Panc1 (cell line): ENCODE measurements around the gene RASGRP3. TPM values are rescaled to one million over a fixed set of nuclear protein-coding genes. Genes with fewer than 3 reads are reported as not detected.

Experiments
- ATAC-seq: fragments of 200-7000 bp; cut with Tn5 transposase; 2 replicates; pipeline ENCODE4 v1.9.1; 2020; ENCODE audit warnings: mild to moderate bottlenecking, moderate library complexity
- BruUV-seq: library from RNA; stranded (reverse); fragments of 400-500 nt; replicated peaks from 2 replicates; lab custom pipeline; 2021; lab: Mats Ljungman, UMichigan
- CTCF ChIA-PET: fragments of 300-600 bp; sonication (Branson Sonifier 250); formaldehyde crosslinking; loops from one replicate; lab custom pipeline; 2022; ENCODE audit warnings: antibody characterized with exemption; lab: Charles Lee
- POLR2A ChIA-PET: fragments of 300-600 bp; sonication (Branson Sonifier 250); formaldehyde crosslinking; loops from one replicate; lab custom pipeline; 2022; ENCODE audit warnings: antibody characterized with exemption; lab: Charles Lee
- DNase-seq: peaks from one replicate; pipeline ENCODE4 v3.0.0-alpha.2; 2010; ENCODE audit warnings: low read depth, low spot score
- H3K27ac ChIP-seq: 2 replicates; pipeline ENCODE4 v1.5.1; 2011; ENCODE audit warnings: mild to moderate bottlenecking, low read length, inconsistent platforms
- H3K27me3 ChIP-seq: fragments of 200-500 bp; sonication (Bioruptor generic); 2 replicates; pipeline ENCODE4 v1.6.0; 2014; ENCODE audit warnings: low read length, inconsistent platforms; ENCODE audit not compliant: control insufficient read depth, insufficient read depth
- H3K36me3 ChIP-seq: fragments of 200-500 bp; sonication (Bioruptor generic); 2 replicates; pipeline ENCODE4 v1.5.1; 2014; ENCODE audit warnings: inconsistent platforms, mild to moderate bottlenecking, low read length, moderate library complexity; ENCODE audit not compliant: control insufficient read depth, insufficient read depth
- H3K4me1 ChIP-seq: 2 replicates; pipeline ENCODE4 v1.5.1; 2011; ENCODE audit warnings: inconsistent platforms, mild to moderate bottlenecking, low read length, moderate library complexity; ENCODE audit not compliant: control insufficient read depth, insufficient read depth
- H3K4me3 ChIP-seq, 2 experiments: 2 replicates each; pipeline ENCODE4 v1.5.1; 2011 to 2012; ENCODE audit warnings: low read depth in 2 of 2, low read length in 2 of 2, mild to moderate bottlenecking in 2 of 2, inconsistent platforms in 1 of 2, moderate library complexity in 1 of 2
- H3K9me3 ChIP-seq: fragments of 200-500 bp; sonication (Bioruptor generic); 2 replicates; pipeline ENCODE4 v1.5.1; 2014; ENCODE audit warnings: low read depth, mild to moderate bottlenecking, inconsistent platforms, low read length, moderate library complexity; ENCODE audit not compliant: control insufficient read depth, insufficient read depth
- POLR2AphosphoS5 ChIP-seq: IDR thresholded peaks from 2 replicates; pipeline ENCODE4 v1.6.1; 2012; ENCODE audit warnings: mild to moderate bottlenecking, low read depth, low read length, moderate library complexity
- REST ChIP-seq, 2 experiments: IDR thresholded peaks; 2 replicates each; pipeline ENCODE4 v1.6.1; 2011 to 2012; ENCODE audit warnings: low read depth in 2 of 2, control low read depth in 1 of 2, low read length in 1 of 2, mild to moderate bottlenecking in 1 of 2, moderate library complexity in 1 of 2; ENCODE audit not compliant: insufficient read depth in 1 of 2
- SIN3A ChIP-seq: IDR thresholded peaks from 2 replicates; pipeline ENCODE4 v1.6.1; 2012; ENCODE audit warnings: low read depth, mild to moderate bottlenecking, low read length, moderate library complexity, borderline replicate concordance; ENCODE audit not compliant: insufficient read depth
- TCF7L2 ChIP-seq: IDR thresholded peaks from 2 replicates; pipeline ENCODE4 v1.6.1; 2011; ENCODE audit warnings: mild to moderate bottlenecking, low read depth, low read length, inconsistent platforms
- in situ Hi-C: cut with HindIII; loops from 2 replicates; pipeline ENCODE4 v1.10.0; 2016; ENCODE audit warnings: low sequenced_read_pairs, low pct_unique_long_range_greater_than_20kb
- intact Hi-C: fragments of 100-400 bp; cut with micrococcal nuclease; formaldehyde crosslinking; loops from one replicate; pipeline ENCODE4 v1.10.0; 2022; ENCODE audit not compliant: unreplicated experiment
- total RNA-seq: library from RNA; stranded (reverse); gene quantifications from one replicate; pipeline ENCODE4 v1.2.1, GENCODE V29; 2021; ENCODE audit not compliant: unreplicated experiment
- TF ChIP-seq, protein P1 (sequence below): fragments of 450-650 bp; IDR thresholded peaks from 2 replicates; pipeline ENCODE4 v1.5.1; 2017; ENCODE audit warnings: mild to moderate bottlenecking

The RASGRP3 gene
- total RNA-seq, 1 experiment from 2014 or later: 2.6 TPM

- POLR2A ChIA-PET: no interaction called here
- Histone ChIP-seq H3K4me3 (no peak overlapping the region), H3K27ac (no peak overlapping the region), H3K36me3 (no peaks in the 10 kb centered on the region), H3K4me1 (no peaks in the 10 kb centered on the region), H3K9me3 (no peaks in the 10 kb centered on the region), H3K27me3 (no peaks in the 10 kb centered on the region)
- ATAC-seq: no peak
- DNase-seq: no peak
- BruUV-seq: no TSS peak
- in situ Hi-C loops (no loop called here), intact Hi-C loops (no loop called here)
- TF ChIP-seq, protein P1, sequence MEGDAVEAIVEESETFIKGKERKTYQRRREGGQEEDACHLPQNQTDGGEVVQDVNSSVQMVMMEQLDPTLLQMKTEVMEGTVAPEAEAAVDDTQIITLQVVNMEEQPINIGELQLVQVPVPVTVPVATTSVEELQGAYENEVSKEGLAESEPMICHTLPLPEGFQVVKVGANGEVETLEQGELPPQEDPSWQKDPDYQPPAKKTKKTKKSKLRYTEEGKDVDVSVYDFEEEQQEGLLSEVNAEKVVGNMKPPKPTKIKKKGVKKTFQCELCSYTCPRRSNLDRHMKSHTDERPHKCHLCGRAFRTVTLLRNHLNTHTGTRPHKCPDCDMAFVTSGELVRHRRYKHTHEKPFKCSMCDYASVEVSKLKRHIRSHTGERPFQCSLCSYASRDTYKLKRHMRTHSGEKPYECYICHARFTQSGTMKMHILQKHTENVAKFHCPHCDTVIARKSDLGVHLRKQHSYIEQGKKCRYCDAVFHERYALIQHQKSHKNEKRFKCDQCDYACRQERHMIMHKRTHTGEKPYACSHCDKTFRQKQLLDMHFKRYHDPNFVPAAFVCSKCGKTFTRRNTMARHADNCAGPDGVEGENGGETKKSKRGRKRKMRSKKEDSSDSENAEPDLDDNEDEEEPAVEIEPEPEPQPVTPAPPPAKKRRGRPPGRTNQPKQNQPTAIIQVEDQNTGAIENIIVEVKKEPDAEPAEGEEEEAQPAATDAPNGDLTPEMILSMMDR: no peak
- TF ChIP-seq REST (IDR thresholded peaks at IDR 0.05; ENCODE audit: insufficient read depth in 1 of 2, low read depth in 2 of 2, low read length in 1 of 2) (no peak), TCF7L2 (no peak), SIN3A (no peak), POLR2AphosphoS5 (no peak)
- CTCF ChIA-PET: no interaction called here
Measured at GRCh38 chr2:33448220-33448899, 28.1 kb upstream of the RASGRP3 start.

DNA sequence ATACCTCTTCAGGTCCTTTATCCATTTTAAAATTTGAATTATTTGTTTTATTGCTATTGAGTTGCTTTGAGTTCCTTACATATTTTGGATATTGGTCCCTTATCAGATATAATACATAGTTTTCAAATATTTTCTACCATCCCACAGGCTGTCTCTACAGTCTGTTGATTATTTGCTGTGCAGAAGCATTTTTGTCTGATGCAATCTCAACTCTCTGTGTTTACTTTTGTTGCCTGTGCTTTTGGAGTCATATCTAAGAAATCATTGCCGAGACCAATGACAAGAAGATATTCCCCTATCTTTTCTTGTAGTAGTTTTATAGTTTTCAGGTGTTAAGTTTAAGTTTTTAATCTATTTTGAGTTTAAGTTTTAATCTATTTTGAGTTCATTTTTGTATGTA lies 25.2 kb upstream of the RASGRP3 start:
- DNase-seq (no peak), ATAC-seq (no peak)
- Histone ChIP-seq H3K4me3 (no peak overlapping the region), H3K27me3 (no peaks in the 10 kb centered on the region), H3K4me1 (no peaks in the 10 kb centered on the region), H3K27ac (no peak overlapping the region), H3K36me3 (no peaks in the 10 kb centered on the region), H3K9me3 (no peaks in the 10 kb centered on the region)
- BruUV-seq: no TSS peak
- ChIA-PET POLR2A (no interaction called here), CTCF (no interaction called here)
- TF ChIP-seq, protein P1: no peak
- in situ Hi-C loops (no loop called here), intact Hi-C loops (no loop called here)
